HG02884 (cell line): Measurements from ENCODE around the gene ZDHHC3.

Experiments used
- ATAC-seq: cut with Tn5 transposase; IDR thresholded peaks from one replicate; pipeline ENCODE4 v1.9.1; 2021; ENCODE audit warnings: mild to moderate bottlenecking, moderate library complexity; ENCODE audit not compliant: unreplicated experiment

Gene ZDHHC3

GRCh38 chr3:44899683-44900367 is 76.1 kb downstream of the ZDHHC3 start:
- no peak for ATAC-seq

GRCh38 chr3:44896440-44896839 is 79.5 kb downstream of the ZDHHC3 start:
- ATAC-seq, result no peak

DNA sequence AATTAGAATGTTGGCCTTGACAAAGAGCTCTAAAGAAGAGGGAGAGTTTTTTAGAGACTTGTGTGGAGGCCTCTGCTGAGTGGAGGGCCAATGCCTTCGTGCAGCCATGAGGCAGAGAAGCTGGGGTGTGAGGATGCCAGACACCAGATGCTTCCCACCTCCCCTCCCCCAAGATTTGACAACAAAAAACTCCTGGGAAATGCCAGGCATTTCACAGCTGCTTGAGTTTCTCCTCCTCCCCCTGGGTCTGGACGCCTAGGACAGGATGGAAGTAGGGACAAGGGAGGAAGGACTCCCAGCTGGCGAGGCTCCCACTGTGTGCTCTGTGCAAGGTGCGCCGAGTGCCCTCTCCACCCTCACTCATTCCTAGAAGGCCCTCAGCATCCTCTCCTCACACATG is 81.5 kb downstream of the ZDHHC3 start:
- ATAC-seq, result no peak

DNA sequence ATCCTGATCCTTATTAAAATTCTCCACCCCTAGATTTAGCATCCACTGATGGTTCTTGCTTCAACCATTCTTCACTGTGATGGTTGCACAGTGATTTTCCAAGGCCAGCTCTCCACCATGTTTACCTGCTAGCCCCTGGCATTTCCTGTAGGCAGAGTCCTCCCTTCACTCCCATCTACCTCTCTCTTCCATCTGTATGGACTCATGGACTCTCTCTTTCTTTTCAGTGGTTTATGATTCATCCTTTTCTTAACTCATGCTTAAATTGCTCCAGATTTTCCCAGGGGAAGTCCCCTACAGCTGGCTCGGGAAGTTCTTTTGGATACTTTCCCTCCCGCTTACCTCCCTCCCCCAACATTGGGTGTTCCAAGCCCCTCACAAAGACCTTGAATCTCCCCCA is 82.9 kb downstream of the ZDHHC3 start:
- no peak for ATAC-seq

- ATAC-seq, result no peak
These were observed 83.3 kb downstream of the ZDHHC3 start for GRCh38 chr3:44892689-44893088.

DNA sequence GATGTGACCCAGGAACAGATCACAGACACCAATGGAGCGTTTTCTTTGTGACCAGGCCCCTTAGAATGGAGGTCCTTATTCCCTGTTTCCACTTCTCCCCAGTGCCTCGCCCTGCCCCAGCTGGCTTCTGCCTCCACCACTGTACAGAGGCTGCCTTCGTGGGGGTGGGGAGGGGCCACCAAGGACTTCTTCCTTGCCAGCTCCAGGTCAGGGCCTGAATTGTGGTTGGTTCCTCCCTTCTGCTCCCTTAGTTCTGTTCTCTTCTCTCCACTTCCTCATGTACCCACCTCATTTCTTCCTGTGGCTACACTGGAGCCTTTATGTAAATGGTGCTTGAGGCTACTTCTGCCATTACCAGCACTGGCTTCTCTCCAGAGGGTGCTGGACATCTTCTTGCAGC is 85.1 kb downstream of the ZDHHC3 start:
- ATAC-seq, result no peak

DNA sequence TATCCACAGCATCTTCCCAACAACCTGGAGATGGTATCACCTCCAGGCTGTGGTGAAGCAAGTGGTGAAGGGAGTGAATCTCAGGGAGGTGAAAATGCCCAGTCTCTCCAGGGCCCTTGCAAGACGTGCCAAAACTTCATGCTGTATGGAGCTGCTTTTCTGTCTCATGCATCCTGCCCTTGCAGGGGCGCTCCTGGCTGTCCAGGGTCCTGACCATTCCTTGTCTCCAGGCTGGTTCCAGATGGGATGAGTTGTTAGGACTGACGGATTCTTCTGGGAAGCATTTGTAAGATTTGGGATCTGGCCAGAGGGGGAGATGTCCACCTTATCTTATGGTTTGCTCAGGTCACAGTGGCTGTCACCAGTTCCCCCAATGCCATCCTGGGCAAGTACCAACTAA is 85.7 kb downstream of the ZDHHC3 start:
- no peak for ATAC-seq

DNA sequence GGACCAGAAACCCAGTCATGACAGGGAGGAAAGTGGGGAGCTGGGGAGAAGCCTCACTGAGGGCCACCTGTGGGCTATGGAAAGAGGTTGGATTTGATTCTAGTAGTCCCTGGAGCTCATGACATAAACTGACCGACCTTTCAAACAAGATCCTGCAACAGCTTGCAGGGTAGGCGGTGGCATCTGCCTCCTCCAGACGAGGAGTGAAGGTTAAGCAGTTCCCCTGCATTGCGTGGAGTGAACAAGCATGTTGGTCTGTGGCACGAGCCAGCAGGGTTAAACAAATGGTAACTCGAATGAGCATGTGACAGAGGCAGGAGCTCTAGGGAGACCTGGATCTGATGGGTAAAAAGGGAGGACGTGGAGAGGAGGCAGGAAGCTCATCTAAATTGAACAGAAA is 88.9 kb downstream of the ZDHHC3 start:
- ATAC-seq, result no peak

GRCh38 chr3:44886561-44886960 is 89.4 kb downstream of the ZDHHC3 start:
- no peak for ATAC-seq

- no peak for ATAC-seq
These were observed 90.4 kb downstream of the ZDHHC3 start for GRCh38 chr3:44885618-44886017.

GRCh38 chr3:44883999-44884431 is 92.0 kb downstream of the ZDHHC3 start:
- no peak for ATAC-seq

DNA sequence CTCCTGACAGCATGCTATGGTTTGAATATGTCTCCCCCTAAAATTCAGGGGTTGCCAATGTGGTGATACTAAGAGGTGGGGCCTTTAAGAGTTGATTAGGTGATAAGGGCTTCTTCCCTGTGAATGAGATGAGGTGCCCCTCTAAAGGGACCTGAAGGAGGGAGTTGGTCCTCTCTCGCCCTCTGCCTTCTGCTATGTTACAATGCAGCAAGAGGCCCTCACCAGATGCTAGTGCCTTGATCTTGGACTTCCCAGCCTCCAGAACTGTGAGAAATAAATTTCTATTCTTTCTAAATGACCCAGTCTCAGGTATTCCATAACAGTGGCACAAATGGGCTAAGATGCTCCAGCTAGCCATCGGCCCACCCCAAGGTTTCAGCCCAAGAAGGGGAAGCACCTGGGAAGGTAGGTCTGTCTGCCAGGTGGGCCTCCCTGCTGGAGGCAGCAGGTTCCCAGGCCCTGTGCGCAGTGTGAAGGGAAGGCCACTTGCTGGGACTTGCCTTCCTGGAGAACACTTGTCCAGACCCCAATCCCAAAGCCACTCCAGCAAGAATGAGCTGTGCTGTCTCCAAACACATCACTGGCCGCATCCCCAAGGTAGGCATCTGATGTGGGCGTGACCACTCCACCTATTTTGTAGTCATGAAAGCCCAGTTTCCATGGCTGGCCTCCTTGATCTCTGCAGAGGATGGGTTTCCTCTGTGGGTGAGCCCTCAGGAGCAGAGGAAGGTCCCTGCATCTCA is 92.6 kb downstream of the ZDHHC3 start:
- no peak for ATAC-seq

DNA sequence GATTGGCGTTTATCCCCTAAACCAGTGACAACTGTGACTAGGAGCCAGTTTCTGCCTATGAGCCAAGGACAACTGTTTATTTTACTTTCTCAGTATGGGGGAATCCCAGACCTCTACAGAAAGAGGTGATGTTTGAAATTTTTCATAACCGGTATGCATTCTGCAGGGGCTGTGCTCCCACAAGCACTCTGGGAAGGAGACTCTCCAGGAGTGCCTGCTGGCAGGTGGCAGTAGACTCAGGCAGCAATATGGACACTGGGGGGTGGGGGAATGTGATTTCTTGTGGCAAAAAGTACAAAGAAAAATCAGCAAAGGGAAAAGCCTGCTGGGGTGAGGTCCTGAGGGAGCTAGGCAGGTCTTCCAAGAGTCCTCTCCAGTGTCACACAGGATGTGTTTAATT is 95.7 kb downstream of the ZDHHC3 start:
- ATAC-seq, result no peak

DNA sequence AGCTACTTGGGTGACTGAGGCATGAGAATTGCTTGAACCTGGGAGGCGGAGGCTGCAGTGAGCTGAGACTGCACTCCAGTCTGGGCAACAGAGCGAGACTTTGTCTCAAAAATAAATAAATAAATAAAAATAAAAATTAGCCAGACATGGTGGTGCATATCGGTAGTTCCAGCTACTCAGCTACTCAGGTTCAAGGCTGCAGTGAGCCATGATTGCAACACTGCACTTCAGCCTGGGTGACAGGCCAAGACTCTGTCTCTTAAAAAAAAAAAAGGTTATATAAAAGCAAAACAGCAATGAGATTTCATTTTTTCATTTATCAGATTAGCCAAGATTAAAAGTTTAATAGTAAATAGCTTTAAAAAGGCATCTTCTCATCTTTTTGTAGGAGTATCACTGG is 98.6 kb downstream of the ZDHHC3 start:
- ATAC-seq, result no peak

GRCh38 chr3:44875596-44875995 is 100.4 kb downstream of the ZDHHC3 start:
- no peak for ATAC-seq
